ENCODE data around the gene CCDC178.

DNA sequence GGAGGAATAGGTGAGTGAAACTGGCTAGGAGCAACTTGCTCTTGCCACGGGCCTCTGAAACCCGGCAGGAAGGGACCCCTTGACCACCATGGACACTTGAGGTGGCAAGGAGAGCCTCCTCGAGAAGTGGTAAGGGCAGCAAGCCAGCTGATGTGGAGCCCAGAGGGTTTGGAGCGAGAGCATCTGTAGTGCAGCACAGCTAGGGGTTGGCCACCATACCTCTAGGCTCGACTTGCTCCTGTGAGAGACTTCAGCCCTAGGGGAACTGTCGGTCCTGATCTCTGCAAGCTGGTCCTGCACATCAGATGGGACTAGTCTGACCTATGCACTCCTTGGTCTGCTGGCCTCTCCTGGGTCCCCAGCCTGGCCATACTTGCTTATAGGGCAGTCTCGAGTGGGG, 158.4 kb downstream of the CCDC178 start:
- TF ChIP-seq GATA2 (IDR thresholded peaks at IDR 0.05; ENCODE audit: low read depth, low read length) = no peak
- TF ChIP-seq GATA3 (IDR thresholded peaks at IDR 0.05; ENCODE audit: low read depth, low read length) = no peak

Data from SH-SY5Y (cell line).